Glutamatergic neuron (in vitro differentiated cells): ENCODE data around the gene ENC1. TPM values are rescaled to one million over a fixed set of nuclear protein-coding genes. Genes with fewer than 3 reads are reported as not detected.

ENCODE experiments used
- DNase-seq: peaks from one replicate; pipeline ENCODE4 v3.0.0; 2022
- H3K27ac Mint-ChIP-seq: one replicate; pipeline ENCODE4 v1.8.0; 2020; ENCODE audit warnings: mild to moderate bottlenecking, mixed read lengths, inconsistent platforms; ENCODE audit not compliant: unreplicated experiment
- H3K27me3 Mint-ChIP-seq: one replicate; pipeline ENCODE4 v1.8.0; 2020; ENCODE audit warnings: mild to moderate bottlenecking, moderate library complexity, mixed read lengths, inconsistent platforms; ENCODE audit not compliant: unreplicated experiment
- H3K36me3 Mint-ChIP-seq: one replicate; pipeline ENCODE4 v1.8.0; 2020; ENCODE audit warnings: mild to moderate bottlenecking, mixed read lengths, inconsistent platforms; ENCODE audit not compliant: unreplicated experiment
- H3K4me1 Mint-ChIP-seq: one replicate; pipeline ENCODE4 v1.8.0; 2020; ENCODE audit warnings: mild to moderate bottlenecking, low read depth, mixed read lengths, inconsistent platforms; ENCODE audit not compliant: unreplicated experiment
- H3K4me3 Mint-ChIP-seq: one replicate; pipeline ENCODE4 v1.8.0; 2020; ENCODE audit warnings: mild to moderate bottlenecking, mixed read lengths, inconsistent platforms; ENCODE audit not compliant: unreplicated experiment
- H3K9me3 Mint-ChIP-seq: one replicate; pipeline ENCODE4 v1.8.0; 2020; ENCODE audit warnings: mild to moderate bottlenecking, moderate library complexity, mixed read lengths, inconsistent platforms; ENCODE audit not compliant: unreplicated experiment
- total RNA-seq: library from RNA; stranded (reverse); fragmentation: NEBNext Ultra II Directional; extraction: Animal tissue kit (Norgen Biotek cat#: 25700); gene quantifications from one replicate; pipeline ENCODE4 v1.2.1, GENCODE V29; 2021; ENCODE audit not compliant: unreplicated experiment
- TF ChIP-seq, protein P1 (sequence below): fragments of 200-600 bp; sonication (generic); IDR thresholded peaks from one replicate; pipeline ENCODE4 v1.5.0; 2021; ENCODE audit not compliant: partially characterized antibody, unreplicated experiment

The ENC1 gene
- total RNA-seq, 1 donor from 2014 or later: 302 TPM

DNA sequence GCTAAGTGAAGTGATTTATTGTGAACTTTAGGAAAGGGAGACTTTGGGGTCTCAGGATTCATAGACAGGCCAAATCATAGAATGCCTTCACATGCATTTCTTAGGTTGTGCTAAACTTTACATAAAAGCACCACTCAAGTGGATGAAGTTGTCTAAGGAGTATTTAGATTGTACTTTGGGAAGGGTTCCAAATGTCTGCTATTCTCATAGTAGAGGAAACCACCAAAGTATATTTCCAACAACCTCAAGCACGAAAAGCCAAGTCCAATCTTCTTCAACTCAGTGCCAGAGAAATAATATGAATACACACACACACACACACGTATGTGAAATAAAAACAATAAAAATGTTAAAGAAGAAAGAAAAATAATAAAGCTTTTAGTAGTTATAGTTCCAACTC is 41.8 kb downstream of the ENC1 start:
- no peaks in the 10 kb centered on the region for H3K9me3 Mint-ChIP-seq
- H3K4me3 Mint-ChIP-seq: no peak overlapping the region
- TF ChIP-seq, protein P1, sequence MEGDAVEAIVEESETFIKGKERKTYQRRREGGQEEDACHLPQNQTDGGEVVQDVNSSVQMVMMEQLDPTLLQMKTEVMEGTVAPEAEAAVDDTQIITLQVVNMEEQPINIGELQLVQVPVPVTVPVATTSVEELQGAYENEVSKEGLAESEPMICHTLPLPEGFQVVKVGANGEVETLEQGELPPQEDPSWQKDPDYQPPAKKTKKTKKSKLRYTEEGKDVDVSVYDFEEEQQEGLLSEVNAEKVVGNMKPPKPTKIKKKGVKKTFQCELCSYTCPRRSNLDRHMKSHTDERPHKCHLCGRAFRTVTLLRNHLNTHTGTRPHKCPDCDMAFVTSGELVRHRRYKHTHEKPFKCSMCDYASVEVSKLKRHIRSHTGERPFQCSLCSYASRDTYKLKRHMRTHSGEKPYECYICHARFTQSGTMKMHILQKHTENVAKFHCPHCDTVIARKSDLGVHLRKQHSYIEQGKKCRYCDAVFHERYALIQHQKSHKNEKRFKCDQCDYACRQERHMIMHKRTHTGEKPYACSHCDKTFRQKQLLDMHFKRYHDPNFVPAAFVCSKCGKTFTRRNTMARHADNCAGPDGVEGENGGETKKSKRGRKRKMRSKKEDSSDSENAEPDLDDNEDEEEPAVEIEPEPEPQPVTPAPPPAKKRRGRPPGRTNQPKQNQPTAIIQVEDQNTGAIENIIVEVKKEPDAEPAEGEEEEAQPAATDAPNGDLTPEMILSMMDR: no peak
- H3K27ac Mint-ChIP-seq: no peak overlapping the region
- H3K27me3 Mint-ChIP-seq: no peaks in the 10 kb centered on the region
- DNase-seq: no peak
- peaks cover 12% of the 10 kb centered on the region for H3K4me1 Mint-ChIP-seq
- no peaks in the 10 kb centered on the region for H3K36me3 Mint-ChIP-seq

DNA sequence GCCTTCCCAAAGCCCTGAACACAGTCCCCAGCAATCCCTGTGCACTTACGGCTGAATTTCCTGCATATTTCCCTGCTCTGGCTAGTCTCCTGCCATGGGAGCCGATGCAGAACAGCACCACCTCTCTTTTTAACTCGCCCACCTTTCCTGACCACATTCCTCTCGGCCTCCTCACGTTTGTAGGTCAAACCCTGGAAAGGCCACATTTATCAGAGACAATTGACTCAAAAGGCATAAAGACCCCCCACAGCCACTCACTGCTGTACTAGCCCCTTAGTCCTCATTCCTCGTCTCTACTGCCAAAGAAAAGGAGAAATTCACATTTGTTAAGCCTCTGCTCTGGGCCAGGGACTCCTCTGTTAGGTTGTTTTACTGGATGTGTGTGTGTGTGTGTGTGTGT is 43.6 kb downstream of the ENC1 start:
- Mint-ChIP-seq H3K27ac (no peak overlapping the region), H3K9me3 (no peaks in the 10 kb centered on the region), H3K27me3 (no peaks in the 10 kb centered on the region), H3K4me1 (peaks cover 13% of the 10 kb centered on the region), H3K4me3 (no peak overlapping the region), H3K36me3 (no peaks in the 10 kb centered on the region)
- no peak for DNase-seq
- TF ChIP-seq, protein P1: no peak

DNA sequence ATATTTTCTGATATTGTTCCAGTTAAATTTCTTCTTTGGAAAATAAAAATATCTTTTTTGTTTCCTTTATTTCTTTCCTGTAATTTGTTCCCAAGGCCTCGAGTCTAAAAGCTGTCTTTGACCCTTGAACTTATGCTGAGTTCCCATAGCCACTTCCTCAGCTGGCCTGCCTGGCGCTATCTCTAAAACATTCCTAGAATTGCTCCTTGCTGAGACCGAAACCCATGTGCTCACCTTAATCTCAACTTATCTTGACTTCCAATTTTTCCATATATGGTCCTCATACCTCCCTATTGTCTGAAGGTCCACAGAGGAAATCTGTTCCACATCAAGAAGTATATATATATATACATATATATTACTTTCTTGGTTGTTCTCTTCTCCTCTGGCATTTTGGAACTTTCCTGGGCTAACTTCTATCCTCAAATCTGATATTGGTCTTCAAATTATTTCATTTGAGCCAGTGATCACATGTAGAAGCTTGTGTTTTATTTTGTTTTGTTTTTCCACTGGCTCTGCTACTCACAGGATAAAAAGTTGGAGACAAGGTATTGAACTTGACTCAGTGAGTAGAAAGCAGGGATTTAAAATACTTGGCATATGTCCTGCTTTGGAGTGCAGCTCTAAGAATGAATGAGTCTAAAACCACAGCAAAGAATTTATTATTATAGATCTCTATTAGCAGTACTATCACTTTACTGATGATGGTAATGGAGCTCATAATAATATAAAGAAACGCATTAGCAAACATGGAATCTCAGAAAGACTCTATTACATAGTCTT is 45.2 kb downstream of the ENC1 start:
- H3K4me3 Mint-ChIP-seq: no peak overlapping the region
- H3K27ac Mint-ChIP-seq: no peak overlapping the region
- no peaks in the 10 kb centered on the region for H3K27me3 Mint-ChIP-seq
- H3K4me1 Mint-ChIP-seq: peaks cover 13% of the 10 kb centered on the region
- TF ChIP-seq, protein P1: no peak
- no peaks in the 10 kb centered on the region for H3K9me3 Mint-ChIP-seq
- no peaks in the 10 kb centered on the region for H3K36me3 Mint-ChIP-seq
- DNase-seq: no peak

DNA sequence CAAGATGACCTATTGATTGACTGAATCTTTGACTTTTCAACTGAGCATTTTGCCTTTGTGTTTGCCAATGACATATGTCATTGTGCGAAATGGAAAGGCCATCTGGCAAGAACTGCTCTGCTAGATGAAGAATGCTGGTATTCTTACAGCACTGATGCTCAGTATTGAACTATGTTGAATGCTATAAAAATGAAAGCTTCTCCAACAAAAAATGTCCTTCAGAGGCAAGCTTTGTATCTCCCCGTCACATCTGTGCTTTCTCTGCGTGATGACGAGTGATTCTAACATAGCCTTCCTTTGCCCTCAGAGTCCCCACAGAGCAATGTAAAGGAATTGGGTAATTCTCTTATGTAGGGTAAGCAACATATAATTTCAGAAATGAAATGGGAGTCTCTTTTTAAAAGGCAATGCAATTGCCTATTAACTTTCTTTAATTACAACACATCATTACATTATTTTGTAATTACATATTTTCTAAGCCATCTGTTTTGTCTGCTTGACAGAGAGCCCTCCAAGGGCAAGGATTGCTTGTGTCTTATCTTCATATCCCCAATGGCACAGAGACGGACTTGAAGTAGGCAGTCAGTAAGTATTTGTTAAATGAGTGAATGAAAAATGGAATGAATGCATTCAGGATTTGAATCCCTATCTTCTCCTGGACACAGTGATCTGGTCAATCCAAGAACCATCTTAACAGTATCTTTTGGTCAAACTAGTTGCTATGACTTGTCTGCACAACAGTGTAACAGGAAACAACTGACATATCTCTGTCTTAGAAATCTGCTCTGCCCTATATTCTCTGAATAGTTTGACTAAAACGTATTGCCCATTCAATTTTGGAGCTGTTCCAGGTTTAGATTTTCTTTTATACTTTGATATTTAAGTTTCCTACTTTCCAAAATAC is 46.1 kb downstream of the ENC1 start:
- no peaks in the 10 kb centered on the region for H3K9me3 Mint-ChIP-seq
- no peaks in the 10 kb centered on the region for H3K27me3 Mint-ChIP-seq
- H3K4me3 Mint-ChIP-seq: peak overlapping the region; percentile 67
- H3K27ac Mint-ChIP-seq: peak overlapping the region; percentile 48
- H3K4me1 Mint-ChIP-seq: peaks cover 14% of the 10 kb centered on the region
- TF ChIP-seq, protein P1: no peak
- H3K36me3 Mint-ChIP-seq: no peaks in the 10 kb centered on the region
- no peak for DNase-seq
